ENCODE data around the gene UVRAG. TPM values are rescaled to one million over a fixed set of nuclear protein-coding genes. Genes with fewer than 3 reads are reported as not detected.

UVRAG gene
- total RNA-seq, 3 donors from 2014 or later (not counting 1 experiment from before 2014, with no cell fraction given), result 39.9 to 52.5 (median 41.4) TPM

GRCh38 chr11:76041208-76041607 lies 226.2 kb downstream of the UVRAG start:
- intact Hi-C loops (cut with micrococcal nuclease), result no loop called here
- Histone ChIP-seq H3K36me3 (ENCODE audit: control insufficient read depth, insufficient read depth, low read length) (no peaks in the 10 kb centered on the region), H3K4me1 (ENCODE audit: control insufficient read depth, insufficient read depth, low read length) (no peaks in the 10 kb centered on the region), H3K4me3 (ENCODE audit: low read length) (no peak overlapping the region), H3K27ac (ENCODE audit: low read length) (no peak overlapping the region), H3K27me3 (ENCODE audit: control insufficient read depth, insufficient read depth, low read length) (no peaks in the 10 kb centered on the region), H3K9me3 (ENCODE audit: control insufficient read depth, insufficient read depth, low read length) (no peaks in the 10 kb centered on the region)
- no peak for ATAC-seq
- no peak for DNase-seq
- H3K9me3 Mint-ChIP-seq, result no peaks in the 10 kb centered on the region
- no peaks in the 10 kb centered on the region for H3K36me3 Mint-ChIP-seq
- no peak for TF ChIP-seq CTCF (IDR thresholded peaks at IDR 0.05)
- no peak overlapping the region for H3K27ac Mint-ChIP-seq
- peaks cover 3 to 6% of the 10 kb centered on the region in 2 donors for H3K4me1 Mint-ChIP-seq
- 100% methylated on average over 3 of the region's 3 CpGs for WGBS (ENCODE audit: insufficient coverage)
- no peaks in the 10 kb centered on the region for H3K27me3 Mint-ChIP-seq (ENCODE audit: low read depth in 2 of 2)
- no peak overlapping the region for H3K4me3 Mint-ChIP-seq

- H3K36me3 ChIP-seq (ENCODE audit: control insufficient read depth, insufficient read depth, low read length), result no peaks in the 10 kb centered on the region
- H3K36me3 Mint-ChIP-seq, result no peaks in the 10 kb centered on the region
- no peaks in the 10 kb centered on the region for H3K4me1 ChIP-seq (ENCODE audit: control insufficient read depth, insufficient read depth, low read length)
- intact Hi-C loops (cut with micrococcal nuclease), result no loop called here
- no peak overlapping the region for H3K27ac ChIP-seq (ENCODE audit: low read length)
- no peak overlapping the region for H3K4me3 Mint-ChIP-seq
- peaks cover 6 to 11% of the 10 kb centered on the region in 2 donors for H3K4me1 Mint-ChIP-seq
- no peak overlapping the region for H3K4me3 ChIP-seq (ENCODE audit: low read length)
- no peaks in the 10 kb centered on the region for H3K27me3 ChIP-seq (ENCODE audit: control insufficient read depth, insufficient read depth, low read length)
- ATAC-seq (no peak), DNase-seq (no peak)
- TF ChIP-seq CTCF (IDR thresholded peaks at IDR 0.05), result no peak
- 97% methylated on average over 5 of the region's 7 CpGs for WGBS (ENCODE audit: insufficient coverage)
- H3K27ac Mint-ChIP-seq, result no peak overlapping the region
- H3K27me3 Mint-ChIP-seq (ENCODE audit: low read depth in 2 of 2), result no peaks in the 10 kb centered on the region
- no peaks in the 10 kb centered on the region for H3K9me3 Mint-ChIP-seq
- peaks cover 5% of the 10 kb centered on the region for H3K9me3 ChIP-seq (ENCODE audit: control insufficient read depth, insufficient read depth, low read length)
Measured at GRCh38 chr11:76044750-76045320, 229.8 kb downstream of the UVRAG start.

GRCh38 chr11:76047231-76047630 lies 232.2 kb downstream of the UVRAG start:
- Histone ChIP-seq H3K4me1 (ENCODE audit: control insufficient read depth, insufficient read depth, low read length) (no peaks in the 10 kb centered on the region), H3K4me3 (ENCODE audit: low read length) (no peak overlapping the region), H3K27ac (ENCODE audit: low read length) (no peak overlapping the region), H3K36me3 (ENCODE audit: control insufficient read depth, insufficient read depth, low read length) (no peaks in the 10 kb centered on the region), H3K27me3 (ENCODE audit: control insufficient read depth, insufficient read depth, low read length) (no peaks in the 10 kb centered on the region), H3K9me3 (ENCODE audit: control insufficient read depth, insufficient read depth, low read length) (peaks cover 5% of the 10 kb centered on the region)
- intact Hi-C loops (cut with micrococcal nuclease), result no loop called here
- no peak for TF ChIP-seq CTCF (IDR thresholded peaks at IDR 0.05)
- DNase-seq, result no peak
- H3K27me3 Mint-ChIP-seq (ENCODE audit: low read depth in 2 of 2), result no peaks in the 10 kb centered on the region
- H3K27ac Mint-ChIP-seq, result no peak overlapping the region
- no peaks in the 10 kb centered on the region for H3K9me3 Mint-ChIP-seq
- H3K4me1 Mint-ChIP-seq, result peaks cover 7 to 19% of the 10 kb centered on the region in 2 donors
- H3K4me3 Mint-ChIP-seq, result no peak overlapping the region
- no peaks in the 10 kb centered on the region for H3K36me3 Mint-ChIP-seq
- no peak for ATAC-seq
- no CpG with 5 or more reads among the region's 1 CpG for WGBS (ENCODE audit: insufficient coverage)

- H3K27ac Mint-ChIP-seq, result no peak overlapping the region
- H3K9me3 ChIP-seq (ENCODE audit: control insufficient read depth, insufficient read depth, low read length), result peaks cover 5% of the 10 kb centered on the region
- ATAC-seq (no peak), DNase-seq (no peak)
- H3K4me1 ChIP-seq (ENCODE audit: control insufficient read depth, insufficient read depth, low read length), result no peaks in the 10 kb centered on the region
- H3K27me3 Mint-ChIP-seq (ENCODE audit: low read depth in 2 of 2), result no peaks in the 10 kb centered on the region
- no peak for TF ChIP-seq CTCF (IDR thresholded peaks at IDR 0.05)
- H3K9me3 Mint-ChIP-seq, result no peaks in the 10 kb centered on the region
- peaks cover 1% of the 10 kb centered on the region for H3K36me3 ChIP-seq (ENCODE audit: control insufficient read depth, insufficient read depth, low read length)
- no peaks in the 10 kb centered on the region for H3K36me3 Mint-ChIP-seq
- no peak overlapping the region for H3K4me3 Mint-ChIP-seq
- no peak overlapping the region for H3K27ac ChIP-seq (ENCODE audit: low read length)
- no peaks in the 10 kb centered on the region for H3K27me3 ChIP-seq (ENCODE audit: control insufficient read depth, insufficient read depth, low read length)
- H3K4me1 Mint-ChIP-seq, result peaks cover 10 to 23% of the 10 kb centered on the region in 2 donors
- intact Hi-C loops (cut with micrococcal nuclease), result no loop called here
- no peak overlapping the region for H3K4me3 ChIP-seq (ENCODE audit: low read length)
Measured at GRCh38 chr11:76047766-76048165, 232.8 kb downstream of the UVRAG start.

Data from natural killer cell (primary cell).